Activated T-helper 9 cell treated with anti-CD3 and anti-CD28 coated beads, Interleukin-2, amount 50 U/mL, for 16 hours (primary cell): ENCODE results near the gene USE1.

ENCODE experiments used
- DNase-seq: peaks from one replicate; pipeline ENCODE4 v3.0.0-alpha.2; 2020; ENCODE audit warnings: low read depth

USE1 gene

DNA sequence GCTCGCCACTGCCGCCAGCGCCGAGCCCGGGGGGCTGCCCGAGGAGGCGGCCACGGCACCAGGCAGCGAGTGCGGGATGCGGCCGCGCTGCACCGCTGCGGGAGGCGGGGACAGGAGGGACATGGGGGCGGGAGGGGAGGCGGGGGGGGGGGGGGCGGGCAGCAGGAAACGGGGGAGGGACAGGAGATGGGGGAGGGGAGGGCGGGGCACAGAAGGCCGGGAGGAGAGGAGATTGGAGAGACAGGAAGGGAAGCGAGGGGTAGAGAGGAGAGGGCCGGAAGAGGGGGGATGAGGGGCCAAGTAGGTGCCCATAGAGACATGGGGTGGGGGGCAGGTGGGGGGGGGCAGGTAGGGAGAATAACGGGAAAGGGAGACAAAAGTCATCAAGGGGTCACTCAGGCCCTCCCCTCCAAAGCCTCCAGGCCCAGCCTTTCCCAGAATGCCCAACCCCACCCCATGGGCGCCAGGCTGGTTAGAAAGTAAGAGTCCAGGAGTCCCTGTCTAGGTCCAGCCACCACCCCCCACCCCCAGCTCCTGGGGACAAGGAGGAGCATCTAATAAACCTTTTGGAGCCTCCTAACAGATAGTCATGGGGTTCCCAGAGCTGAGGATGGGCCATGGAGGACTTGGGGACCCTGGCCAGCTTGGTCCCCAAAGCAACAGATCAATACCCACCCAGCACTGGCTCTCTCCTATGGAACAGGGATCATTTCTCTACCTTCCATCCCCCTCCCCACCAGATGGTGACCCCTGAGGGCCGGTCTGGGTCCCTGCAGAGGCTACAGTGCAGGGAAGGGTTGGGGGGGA, 21.0 kb downstream of the USE1 start:
- no peak for DNase-seq

DNA sequence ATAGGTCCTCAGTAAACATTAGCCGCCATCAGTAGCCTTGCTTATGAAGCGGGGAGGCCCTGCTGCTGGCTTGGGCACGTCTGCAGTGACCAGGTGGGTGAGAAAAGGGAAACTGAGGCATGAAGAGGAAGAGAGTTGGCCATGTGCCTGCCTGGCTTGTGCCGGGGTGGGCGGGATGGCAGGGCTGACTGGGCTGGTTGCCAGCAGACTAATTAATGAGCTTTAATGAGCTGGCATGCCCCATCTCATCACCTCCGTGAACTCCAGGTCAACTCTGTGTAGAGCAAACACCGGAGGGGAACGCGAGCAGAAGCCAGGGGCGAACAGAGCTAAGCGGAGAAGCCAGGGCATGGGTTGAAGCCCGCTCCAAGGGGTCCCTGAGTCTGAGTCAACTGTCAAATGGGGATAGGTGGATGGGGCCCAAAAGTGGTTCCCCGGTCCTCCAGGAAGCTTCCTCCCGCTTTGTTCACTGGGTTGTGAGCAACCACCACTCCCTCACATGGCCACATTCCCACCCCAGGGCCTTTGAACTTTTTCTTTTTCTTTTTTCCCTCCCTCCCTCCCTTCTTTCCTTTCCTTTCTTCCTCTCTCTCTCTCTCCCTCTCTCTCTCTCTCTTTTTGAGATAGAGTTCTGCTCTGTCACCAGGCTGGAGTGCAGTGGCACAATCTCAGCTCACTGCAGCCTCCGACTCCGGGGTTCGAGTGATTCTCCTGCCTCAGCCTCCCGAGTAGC, 21.8 kb downstream of the USE1 start:
- no peak for DNase-seq

DNA sequence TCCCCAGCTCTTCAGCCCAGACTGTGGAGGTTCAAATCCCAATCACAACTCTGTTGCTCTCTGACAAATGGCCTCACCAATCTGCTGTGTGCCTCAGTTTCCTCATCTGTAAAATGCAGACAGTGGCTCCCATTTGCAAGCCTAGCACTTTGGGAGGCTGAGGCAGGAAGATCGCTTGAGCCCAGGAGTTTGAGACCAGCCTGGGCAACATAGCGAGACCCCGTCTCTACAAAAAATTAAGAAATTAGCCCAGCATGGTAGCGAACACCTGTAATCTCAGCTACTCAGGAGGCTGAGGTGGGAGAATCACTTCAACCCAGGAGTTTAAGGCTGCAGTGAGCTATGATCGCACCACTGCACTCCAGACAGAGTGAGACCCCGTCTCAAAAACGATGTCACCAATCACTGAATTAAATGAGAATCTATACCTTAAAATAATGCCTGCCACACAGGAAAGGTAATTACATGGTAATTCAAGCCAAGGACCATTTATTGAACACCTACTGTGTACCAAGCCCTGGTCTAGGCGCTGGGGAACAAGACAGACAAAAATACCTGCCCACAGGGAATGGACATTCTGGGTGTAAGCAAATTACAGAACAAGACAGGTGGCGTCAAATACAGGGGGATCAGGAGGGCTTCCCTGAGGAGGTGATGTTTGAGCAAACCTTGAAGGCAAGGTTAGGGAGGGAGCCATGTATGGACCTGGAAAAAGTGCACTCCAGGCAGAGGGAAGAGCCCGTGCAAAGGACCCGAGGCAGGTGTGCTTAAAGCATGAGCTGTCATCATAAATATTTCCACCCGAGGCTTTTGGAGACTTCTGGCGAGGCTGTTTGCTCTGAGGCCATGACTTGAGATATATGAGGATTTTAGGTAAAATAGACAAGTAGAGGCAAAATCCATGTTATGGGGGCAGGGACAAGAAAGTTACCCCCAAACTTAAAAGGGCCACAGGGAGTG, 22.9 kb downstream of the USE1 start:
- DNase-seq = no peak

DNA sequence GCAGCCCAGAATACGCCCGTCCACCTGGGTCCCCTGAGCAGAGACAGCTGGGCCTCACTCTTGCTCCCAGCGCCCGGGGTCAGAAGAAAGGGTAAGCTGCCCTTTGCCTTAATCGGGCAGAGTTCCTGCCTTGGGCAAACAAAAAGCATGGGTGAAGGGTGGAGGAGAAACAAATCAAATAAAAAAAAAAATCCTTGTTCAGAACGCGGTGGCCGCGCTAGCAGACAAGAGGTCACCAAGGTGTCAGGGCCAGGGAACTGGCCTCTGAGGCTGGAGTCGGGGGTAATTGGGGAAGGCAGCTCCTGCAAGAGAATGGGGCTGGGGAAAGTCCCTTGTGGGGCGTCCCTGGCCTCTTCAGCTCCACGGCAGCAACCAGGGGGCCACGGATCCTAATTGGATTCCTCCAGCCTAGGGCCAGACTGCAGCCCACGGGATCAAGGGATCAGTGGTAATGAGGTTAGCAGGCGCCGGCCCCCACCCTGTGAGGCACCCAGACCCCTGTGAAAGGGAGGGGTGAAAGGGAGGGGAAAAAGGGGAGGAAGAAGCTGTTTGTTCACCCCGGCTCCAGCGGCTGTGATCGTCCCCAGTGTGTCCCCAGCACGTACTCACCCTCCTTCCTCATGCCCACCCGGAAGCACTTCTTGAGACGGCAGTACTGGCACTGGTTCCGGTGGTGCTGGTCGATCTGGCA, 25.1 kb downstream of the USE1 start:
- DNase-seq = no peak

DNA sequence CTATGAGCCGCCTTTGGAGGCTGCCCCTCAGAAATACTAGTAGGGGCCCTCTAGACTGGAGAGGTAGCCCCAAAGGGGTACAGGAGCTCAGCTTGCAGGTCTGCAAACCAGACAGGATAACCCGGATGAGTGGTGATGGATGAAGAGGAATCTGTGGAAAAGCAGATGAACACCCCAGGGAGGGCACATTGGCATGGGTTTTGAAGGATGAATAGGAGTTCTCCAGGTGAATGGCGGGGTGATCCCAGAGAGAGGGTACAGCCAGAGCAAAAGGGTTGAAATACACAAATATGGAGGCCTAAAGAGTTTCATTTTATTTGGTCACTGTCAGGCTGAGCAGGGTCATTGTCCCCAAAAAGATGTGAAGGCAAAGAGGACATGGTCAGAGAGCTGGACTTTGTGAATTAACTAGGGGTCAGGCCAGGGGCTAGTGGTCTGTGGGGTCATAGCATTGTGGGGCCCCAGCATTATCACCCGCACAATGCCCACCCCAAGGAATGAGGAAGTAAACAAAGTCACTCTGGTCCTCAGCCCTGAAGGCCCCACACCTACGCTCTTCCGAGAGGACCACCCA, 25.8 kb downstream of the USE1 start:
- DNase-seq = no peak

DNA sequence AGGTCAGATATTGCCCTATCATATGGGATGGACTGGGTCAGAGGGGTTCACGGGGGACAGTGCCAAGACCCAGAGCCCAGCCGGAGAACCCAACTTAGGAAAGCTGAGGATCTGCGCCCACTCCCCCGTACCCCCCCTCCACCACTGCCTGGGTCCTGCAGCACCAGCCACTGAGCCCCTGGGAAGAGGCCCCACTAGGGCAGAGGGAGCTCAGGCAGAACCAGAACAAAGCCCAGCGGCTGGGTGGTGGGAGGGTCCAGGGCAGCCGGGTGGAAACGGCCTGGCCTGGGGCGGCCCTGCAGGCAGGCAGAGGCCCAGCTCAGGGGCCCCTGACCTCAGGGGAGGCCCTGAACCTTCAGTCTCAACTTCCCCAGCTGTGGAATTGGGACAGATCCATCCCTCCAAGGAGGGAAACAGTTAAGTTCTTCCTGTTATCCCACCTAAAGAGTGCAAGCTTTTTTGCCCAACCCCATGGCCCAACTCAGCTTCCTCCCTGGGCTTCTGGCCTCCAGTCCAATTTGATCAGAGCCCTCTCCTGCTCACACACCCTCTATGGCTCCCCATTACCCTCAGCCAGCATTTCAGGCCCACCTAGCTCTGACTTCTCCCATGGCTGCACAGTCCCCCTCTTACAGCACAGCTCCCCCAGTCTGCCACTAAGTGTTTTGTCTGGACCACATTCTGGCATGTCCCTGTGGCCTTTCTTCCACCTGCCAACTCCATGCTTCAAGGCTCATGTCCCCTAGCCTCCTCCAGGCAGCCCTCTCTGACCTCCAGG, 27.5 kb downstream of the USE1 start:
- DNase-seq = no peak

DNA sequence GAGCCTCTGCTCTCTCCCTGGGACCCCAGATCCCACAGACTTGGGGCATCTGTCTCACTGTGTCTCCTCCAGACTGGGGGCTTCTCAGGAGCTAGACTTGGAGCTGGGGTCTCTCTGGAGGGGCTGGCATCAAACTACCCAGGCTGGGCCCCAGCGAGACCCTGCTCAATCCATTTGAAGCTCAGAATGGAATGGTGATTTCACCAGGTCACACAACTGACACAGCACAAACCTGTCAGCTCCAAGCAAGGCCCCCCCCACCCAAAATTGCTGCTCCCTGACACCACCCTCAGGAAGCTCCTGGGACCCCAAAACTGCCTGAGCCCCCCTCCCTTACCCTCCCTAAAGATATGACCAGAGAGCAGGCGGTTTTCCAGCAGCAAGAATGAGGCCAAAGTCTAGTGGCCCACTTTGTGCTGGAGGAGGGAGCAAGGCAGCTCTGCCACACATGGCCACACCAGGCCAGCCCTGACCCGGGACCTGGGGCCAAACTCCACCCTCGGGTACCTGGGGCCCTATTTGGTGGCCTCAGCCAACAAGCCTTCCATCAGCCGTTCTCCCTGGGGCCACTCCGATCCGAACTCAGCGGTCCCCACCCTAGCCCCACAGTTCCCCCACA, 28.2 kb downstream of the USE1 start:
- no peak for DNase-seq

DNA sequence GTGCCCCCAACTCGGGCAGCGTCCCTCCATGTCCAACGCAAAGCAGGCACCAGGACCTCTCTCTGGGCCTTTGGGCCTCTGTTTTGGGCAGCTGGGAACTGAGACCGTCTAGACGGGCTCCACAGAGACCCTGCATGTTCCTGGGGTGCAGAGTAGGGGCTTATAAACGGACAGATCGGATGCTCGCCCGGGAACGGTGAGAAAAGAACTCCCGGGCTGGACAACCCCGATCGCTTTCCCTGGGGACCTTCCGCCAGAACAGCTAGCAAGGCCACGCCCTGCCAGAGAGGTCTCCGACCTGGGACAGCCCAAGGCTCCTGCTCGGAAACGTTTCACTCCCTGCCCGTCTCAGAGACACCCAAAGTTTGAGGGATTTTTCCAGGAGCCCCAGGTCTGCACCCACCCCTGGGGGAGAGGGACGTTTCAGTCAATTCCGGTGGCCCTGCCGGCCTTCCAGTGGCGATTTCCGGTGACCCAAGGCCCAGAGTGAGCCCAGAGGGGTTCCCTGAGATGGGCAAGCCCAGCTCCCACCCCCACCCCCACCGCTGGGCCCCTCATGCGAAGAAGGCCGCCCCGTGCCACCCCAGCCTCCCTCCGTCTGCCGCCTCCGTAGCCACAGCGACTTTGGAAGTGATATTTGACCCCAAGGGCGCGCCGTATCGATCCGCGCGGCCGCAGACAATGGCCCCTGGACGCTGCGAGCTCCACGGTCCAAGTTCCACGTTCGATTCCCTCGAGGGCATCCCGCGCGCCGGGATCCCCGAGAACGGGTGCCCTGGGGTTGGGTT, 28.9 kb downstream of the USE1 start:
- no peak for DNase-seq

DNA sequence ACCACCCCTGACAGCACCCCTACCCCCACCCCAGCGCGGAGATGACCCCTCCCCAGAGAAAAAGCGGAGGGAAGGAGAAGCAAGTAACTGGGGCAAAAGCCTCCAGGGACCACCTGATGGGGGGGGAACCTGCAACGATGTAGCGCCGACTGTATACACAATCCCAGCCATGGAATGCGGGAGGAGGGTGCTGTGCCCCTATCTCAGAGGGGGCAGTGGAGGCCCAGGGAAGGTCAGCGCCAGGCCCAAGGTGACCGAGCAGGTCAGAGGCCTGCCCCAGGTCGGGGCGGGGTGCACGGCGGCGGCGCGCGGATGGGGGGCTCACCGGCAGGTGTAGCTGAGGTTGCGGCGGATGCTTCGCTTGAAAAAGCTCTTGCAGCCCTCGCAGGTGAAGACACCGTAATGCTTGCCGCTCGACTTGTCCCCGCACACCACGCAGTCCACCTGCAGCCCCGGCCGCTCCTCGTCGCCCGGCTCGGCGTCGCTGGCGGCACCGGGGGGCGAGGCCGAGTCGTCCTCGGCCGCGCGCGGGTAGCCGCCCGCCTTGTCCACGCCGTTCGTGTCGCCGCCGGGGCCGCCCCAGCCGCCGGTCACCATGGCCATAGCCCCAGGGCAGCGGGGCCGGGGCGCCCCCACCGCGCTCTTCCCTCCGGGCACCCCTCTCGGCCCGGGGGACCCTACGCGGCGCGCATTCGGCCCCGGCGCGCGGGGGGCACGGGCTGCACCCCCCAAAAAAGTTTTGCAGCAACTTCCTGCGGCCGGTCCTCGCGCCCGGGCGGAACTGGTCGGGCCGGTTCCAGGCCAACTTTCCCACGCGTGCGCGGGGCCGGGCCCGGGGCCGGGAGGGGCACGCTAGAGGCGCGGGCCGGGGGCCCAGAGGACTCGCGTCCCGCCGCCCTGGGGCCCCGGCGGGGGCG, 29.7 kb downstream of the USE1 start:
- DNase-seq = no peak

DNA sequence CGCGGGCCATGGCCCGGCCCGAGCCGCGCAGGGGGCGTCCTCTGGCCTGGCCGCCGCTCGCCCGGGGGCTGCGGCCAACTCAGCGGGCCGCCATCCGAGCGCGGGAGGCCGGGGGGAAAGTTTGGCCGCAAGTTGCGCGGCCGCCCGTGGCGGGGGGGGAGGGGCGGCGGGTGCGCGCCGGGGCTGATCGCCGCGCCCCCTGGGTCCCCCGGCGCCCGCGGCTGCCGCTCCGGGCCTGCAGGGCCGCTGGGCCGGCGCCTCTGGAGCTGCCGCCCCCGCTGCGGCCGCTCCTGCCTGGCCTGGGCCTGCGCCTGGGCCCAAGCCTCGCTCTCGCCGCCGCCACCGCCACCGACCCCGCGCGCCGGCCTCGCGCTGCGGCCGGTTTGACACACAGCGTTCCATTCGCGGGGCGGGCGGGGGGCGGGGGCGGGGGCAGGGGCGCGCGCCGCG, 30.4 kb downstream of the USE1 start, which contains the start of gene NR2F6:
TSS of gene NR2F6 (minus strand) at position 385 of the 450 bp plus-strand sequence. CDS start 699 bp downstream, outside the sequence.
- DNase-seq = no peak

DNA sequence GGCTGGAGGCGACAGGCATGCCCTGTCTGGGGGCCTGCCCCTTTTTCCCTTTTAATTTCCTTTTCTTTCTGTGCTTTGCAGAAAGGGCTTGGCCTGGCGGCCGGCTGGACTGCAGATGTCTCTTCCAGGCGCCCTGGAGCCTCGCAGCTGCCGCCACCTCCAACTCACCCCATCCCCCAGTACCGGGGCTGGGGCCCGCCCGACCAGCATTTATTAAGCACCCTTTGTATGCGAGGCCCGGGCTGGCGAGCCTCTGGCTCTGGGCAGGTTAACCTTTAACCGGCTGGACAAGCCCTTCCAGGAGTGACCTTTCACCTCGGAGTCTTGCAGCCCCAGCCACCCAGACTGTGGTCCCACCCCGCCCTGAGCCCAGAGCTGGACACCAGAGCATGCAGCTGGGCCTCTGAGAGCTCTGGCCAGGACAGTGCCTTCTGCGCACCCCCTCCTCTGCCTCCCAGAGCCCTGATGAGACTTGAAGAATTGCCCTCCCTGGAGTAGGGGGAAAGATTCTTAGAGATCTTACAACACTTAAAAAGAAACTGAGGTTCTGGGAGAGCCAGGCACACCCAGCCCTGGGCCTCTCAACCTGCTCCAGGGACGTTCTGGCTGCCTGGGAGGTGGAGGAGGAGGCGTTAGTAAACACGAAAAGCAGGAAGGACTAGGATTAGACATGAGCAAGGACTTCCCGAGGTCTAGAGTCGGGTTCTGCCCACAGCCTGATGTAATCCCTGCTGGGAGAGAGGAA, 31.7 kb downstream of the USE1 start:
- no peak for DNase-seq

DNA sequence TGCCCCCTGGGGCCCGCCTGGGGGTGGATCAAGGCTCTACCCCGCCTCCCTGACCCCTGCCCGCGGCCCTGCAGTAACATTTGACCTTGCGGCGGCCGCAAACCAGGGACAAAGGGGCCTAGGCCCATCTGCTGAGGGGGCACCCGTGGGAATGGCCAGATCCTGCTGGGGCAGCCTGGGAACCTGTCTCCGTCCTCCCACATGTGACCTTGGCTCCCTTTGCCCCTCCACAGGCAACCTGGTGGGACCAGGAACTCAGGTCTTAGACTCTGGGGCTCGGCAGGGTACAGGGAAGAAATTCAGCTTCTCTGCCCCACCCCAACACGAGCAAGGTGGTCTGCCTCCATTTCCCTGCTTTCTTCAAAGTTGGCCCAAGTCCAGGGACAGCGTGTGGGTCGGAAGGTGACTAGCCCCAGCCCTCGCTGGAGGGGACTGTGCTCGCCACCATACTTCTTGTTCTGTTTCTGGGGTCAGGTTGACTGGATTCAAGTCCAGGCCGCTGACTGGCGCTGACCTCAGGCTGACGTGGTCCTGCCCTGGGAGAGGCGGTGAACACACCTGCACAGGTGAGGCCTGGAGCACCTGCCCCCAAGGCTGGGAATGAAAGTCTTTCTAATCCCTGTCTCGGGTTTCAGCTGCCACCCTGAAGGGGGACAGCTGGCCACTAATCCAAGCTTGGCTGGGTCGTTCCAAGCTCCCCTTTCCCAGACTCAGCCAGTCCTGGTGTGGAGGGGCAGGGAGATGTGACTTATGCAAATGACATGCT, 33.0 kb downstream of the USE1 start:
- DNase-seq = no peak

DNA sequence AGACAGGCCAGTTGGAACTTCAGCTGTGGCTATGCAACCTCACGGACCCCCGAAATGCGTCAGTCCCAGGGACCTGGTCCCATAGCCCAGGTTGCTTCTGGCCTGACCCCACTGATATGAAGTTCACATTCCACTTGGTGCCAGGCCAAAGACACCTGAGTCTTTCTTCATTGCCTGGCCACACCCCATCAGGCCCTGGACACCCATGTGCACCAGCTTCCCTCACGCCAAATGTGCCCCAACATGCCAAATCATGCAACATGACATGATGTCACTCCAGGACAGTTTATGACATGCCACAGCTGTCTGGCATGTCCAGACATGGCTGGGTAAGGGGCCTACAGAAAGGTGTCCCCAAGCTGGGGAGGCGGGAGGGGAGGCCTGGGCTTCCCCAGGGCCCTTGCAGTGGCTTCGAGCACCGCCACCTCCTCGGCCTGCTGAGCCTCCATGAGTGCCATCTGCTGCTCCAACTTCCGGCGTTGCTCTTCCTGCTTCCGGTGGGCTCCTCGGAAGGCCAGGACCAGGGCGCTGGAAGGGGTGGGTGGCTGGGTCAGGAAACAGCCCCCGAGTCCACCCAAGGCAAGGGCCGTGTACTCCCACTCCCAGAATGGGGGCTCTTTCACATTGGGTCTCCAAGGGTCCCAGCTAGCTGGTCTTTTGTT, 34.9 kb downstream of the USE1 start:
- DNase-seq = no peak

DNA sequence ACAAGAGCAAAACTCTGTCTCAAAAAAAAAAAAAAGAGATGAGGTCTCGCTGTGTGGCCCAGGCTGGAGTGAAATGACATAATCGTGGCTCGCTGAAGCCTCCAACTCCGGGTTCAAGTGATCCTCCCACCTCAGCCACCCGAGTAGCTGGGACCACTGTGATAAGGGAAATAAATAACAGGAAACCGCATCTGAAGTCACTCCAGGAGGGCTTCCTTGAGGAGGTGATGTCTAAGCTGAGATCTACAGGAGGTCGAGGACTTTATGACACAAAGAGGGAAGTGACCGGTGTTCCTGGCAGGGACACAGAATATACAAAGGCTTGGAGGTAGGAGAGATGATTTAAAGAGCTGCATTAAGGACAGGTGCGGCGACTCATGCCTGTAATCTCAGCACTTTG, 39.5 kb downstream of the USE1 start:
- no peak for DNase-seq

DNA sequence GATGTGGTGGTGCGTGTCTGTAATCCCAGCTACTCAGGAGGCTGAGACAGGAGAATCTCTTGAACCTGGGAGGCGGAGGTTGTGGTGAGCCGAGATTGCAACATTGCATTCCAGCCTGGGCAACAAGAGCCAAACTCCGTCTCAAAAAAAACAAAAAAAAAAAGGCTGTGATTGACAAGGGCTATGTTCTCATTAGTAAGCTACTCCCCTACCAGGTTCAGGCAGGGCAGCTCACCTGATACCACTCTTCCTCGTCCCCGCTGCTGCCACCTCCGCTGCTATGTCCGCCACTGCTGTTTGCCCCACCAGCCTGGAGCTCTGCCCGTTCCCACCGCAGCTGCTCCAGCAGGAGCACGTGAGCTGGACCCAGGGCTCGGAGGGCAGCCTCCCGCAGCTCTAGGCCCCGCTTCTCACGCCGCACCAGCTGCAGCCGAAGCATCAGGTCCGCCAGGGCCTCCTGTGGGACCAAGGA, 40.0 kb downstream of the USE1 start:
- DNase-seq = no peak

DNA sequence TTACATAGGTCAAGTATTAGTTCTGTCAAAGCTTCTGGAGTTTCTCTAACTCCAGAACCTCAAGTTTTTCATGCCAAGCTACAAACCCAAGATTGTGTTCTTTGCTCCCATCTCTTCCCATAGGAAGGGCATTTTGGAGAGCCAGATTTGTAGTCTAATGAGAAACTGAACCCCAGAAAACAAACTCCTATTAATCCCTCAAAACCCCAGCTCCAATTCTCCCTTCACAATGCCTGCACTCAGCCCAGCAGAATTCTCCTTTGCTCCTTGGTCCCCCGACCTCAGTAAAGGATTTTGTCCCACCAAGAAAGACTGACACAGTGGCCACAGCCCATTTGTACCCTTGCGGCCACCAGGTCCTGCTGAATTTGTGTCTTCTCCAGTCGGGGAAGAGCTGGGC, 41.0 kb downstream of the USE1 start:
- no peak for DNase-seq
